ENCODE data around the gene OR13C4. TPM values are rescaled to one million over a fixed set of nuclear protein-coding genes. Genes with fewer than 3 reads are reported as not detected.
"Not testable (repeated sequence)": the region's sequence is repeated elsewhere in the genome, so short reads cannot be mapped to it uniquely, and the experiment has no call there.

Gene OR13C4
- total RNA-seq: not detected
- long read RNA-seq: 0 reads

GRCh38 chr9:104527109-104527508 lies at the start of gene OR13C4:
OR13C4 (minus strand) TSS chr9:104527209; CDS start chr9:104527209, 0 bp downstream.
- DNase-seq (no peak), ATAC-seq (ENCODE audit: poor library complexity) (no peak)
- intact Hi-C loops (cut with DNase I): no loop called here

GRCh38 chr9:104575456-104575855 lies 48.4 kb upstream of the OR13C4 start:
- DNase-seq (no peak), ATAC-seq (ENCODE audit: poor library complexity) (no peak)
- intact Hi-C loops (cut with DNase I): no loop called here

GRCh38 chr9:104572612-104573011 lies 45.6 kb upstream of the OR13C4 start:
- DNase-seq (no peak), ATAC-seq (ENCODE audit: poor library complexity) (no peak)
- intact Hi-C loops (cut with DNase I): no loop called here

GRCh38 chr9:104568868-104569267 lies 41.9 kb upstream of the OR13C4 start, which contains the start of gene OR13C8:
OR13C8 (plus strand) TSS chr9:104569168; CDS start chr9:104569168, 0 bp downstream.
- DNase-seq (no peak), ATAC-seq (ENCODE audit: poor library complexity) (no peak)
- intact Hi-C loops (cut with DNase I): no loop called here

GRCh38 chr9:104564358-104564757 lies 37.3 kb upstream of the OR13C4 start:
- DNase-seq (no peak), ATAC-seq (ENCODE audit: poor library complexity) (no peak)
- intact Hi-C loops (cut with DNase I): no loop called here

GRCh38 chr9:104556830-104557634 lies 30.0 kb upstream of the OR13C4 start:
- no peak for DNase-seq
- intact Hi-C loops (cut with DNase I): no loop called here
- no peak for ATAC-seq (ENCODE audit: poor library complexity)

GRCh38 chr9:104555521-104555920 lies 28.5 kb upstream of the OR13C4 start:
- intact Hi-C loops (cut with DNase I): no loop called here
- ATAC-seq (ENCODE audit: poor library complexity): no peak
- no peak for DNase-seq

- DNase-seq (no peak), ATAC-seq (ENCODE audit: poor library complexity) (no peak)
- intact Hi-C loops (cut with DNase I): no loop called here
Measured at GRCh38 chr9:104553261-104553660, 26.3 kb upstream of the OR13C4 start.

GRCh38 chr9:104544644-104545043 lies 17.6 kb upstream of the OR13C4 start:
- intact Hi-C loops (cut with DNase I): no loop called here
- ATAC-seq (ENCODE audit: poor library complexity) (no peak), DNase-seq (no peak)

GRCh38 chr9:104539275-104539674 lies 12.3 kb upstream of the OR13C4 start:
- intact Hi-C loops (cut with DNase I): no loop called here
- no peak for ATAC-seq (ENCODE audit: poor library complexity)
- no peak for DNase-seq

- DNase-seq (no peak), ATAC-seq (ENCODE audit: poor library complexity) (no peak)
- intact Hi-C loops (cut with DNase I): no loop called here
Measured at GRCh38 chr9:104536756-104537155, 9.7 kb upstream of the OR13C4 start, which contains the start of gene OR13C3. OR13C3 (minus strand) TSS chr9:104536856; CDS start chr9:104536723, 133 bp downstream.

- DNase-seq; ATAC-seq (ENCODE audit: poor library complexity): not testable (repeated sequence)
Measured at GRCh38 chr9:104520241-104520640, 6.8 kb downstream of the OR13C4 start.

GRCh38 chr9:104514901-104515300 lies 12.1 kb downstream of the OR13C4 start:
- ATAC-seq (ENCODE audit: poor library complexity): no peak
- intact Hi-C loops (cut with DNase I): no loop called here
- no peak for DNase-seq

More at GRCh38 chr9:104520241-104520640, 6.8 kb downstream of the OR13C4 start:
- intact Hi-C loops (cut with DNase I): not testable (repeated sequence)

GRCh38 chr9:104506565-104506964 lies 20.4 kb downstream of the OR13C4 start:
- intact Hi-C loops (cut with DNase I): no loop called here
- ATAC-seq (ENCODE audit: poor library complexity): no peak
- DNase-seq: no peak

- intact Hi-C loops (cut with DNase I): no loop called here
- no peak for DNase-seq
- no peak for ATAC-seq (ENCODE audit: poor library complexity)
Measured at GRCh38 chr9:104503963-104504362, 23.0 kb downstream of the OR13C4 start, which contains the start of gene OR13F1. OR13F1 (plus strand) TSS chr9:104504263; CDS start chr9:104504263, 0 bp downstream.

GRCh38 chr9:104503440-104503839 lies 23.6 kb downstream of the OR13C4 start:
- DNase-seq: no peak
- ATAC-seq (ENCODE audit: poor library complexity): no peak
- intact Hi-C loops (cut with DNase I): no loop called here

- ATAC-seq (ENCODE audit: poor library complexity) (no peak), DNase-seq (no peak)
- intact Hi-C loops (cut with DNase I): no loop called here
Measured at GRCh38 chr9:104494808-104495207, 32.2 kb downstream of the OR13C4 start.

- ATAC-seq (ENCODE audit: poor library complexity) (no peak), DNase-seq (no peak)
- intact Hi-C loops (cut with DNase I): no loop called here
Measured at GRCh38 chr9:104485014-104485413, 42.0 kb downstream of the OR13C4 start.

GRCh38 chr9:104482921-104483570 lies 44.0 kb downstream of the OR13C4 start:
- ATAC-seq (ENCODE audit: poor library complexity) (no peak), DNase-seq (no peak)
- intact Hi-C loops (cut with DNase I): no loop called here
